ENCODE data around the gene PPP1R36.

PPP1R36 gene

DNA sequence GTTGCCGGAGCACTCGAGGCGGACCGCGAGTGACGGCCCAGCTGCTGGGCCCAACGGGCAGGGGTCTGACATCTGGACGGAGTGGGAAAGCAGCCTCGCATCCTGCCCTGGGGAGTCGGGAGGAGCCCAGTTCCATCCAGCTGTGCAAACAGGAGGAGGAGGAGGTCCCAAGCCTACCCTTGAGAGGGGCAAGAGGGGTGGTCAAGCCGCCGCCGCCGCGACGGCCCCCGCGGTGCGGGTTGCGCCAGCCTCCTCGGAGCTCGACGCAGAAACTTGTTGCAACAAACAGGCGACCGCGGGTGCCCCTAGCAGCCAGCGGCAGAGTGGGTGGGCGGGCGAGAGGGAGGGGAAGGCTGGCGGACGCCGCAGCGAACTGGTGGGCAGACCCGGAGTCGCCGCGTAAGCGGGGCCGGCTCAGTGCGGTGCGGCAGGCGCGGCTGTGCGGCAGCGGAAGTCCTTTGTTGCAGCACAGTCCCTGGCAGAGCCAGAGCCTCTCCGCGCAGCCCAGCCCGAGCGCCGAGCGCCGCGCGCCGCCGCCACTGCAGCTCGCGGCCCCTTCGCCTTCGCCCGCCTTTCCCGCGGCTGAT, 45.4 kb upstream of the PPP1R36 start, which contains the start of gene ZBTB1:
Gene ZBTB1 (plus strand): TSS at position 461 of the 587 bp plus-strand sequence. CDS start 16,735 bp downstream, outside the sequence.
- TF ChIP-seq, protein P1, sequence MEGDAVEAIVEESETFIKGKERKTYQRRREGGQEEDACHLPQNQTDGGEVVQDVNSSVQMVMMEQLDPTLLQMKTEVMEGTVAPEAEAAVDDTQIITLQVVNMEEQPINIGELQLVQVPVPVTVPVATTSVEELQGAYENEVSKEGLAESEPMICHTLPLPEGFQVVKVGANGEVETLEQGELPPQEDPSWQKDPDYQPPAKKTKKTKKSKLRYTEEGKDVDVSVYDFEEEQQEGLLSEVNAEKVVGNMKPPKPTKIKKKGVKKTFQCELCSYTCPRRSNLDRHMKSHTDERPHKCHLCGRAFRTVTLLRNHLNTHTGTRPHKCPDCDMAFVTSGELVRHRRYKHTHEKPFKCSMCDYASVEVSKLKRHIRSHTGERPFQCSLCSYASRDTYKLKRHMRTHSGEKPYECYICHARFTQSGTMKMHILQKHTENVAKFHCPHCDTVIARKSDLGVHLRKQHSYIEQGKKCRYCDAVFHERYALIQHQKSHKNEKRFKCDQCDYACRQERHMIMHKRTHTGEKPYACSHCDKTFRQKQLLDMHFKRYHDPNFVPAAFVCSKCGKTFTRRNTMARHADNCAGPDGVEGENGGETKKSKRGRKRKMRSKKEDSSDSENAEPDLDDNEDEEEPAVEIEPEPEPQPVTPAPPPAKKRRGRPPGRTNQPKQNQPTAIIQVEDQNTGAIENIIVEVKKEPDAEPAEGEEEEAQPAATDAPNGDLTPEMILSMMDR (IDR thresholded peaks at IDR 0.05; ENCODE audit: borderline replicate concordance, insufficient read depth, low read depth, low read length): no peak
- peak within 1 kb of the TSS; percentile 94 for H3K4me3 ChIP-seq (ENCODE audit: low read depth, low read length)

DNA sequence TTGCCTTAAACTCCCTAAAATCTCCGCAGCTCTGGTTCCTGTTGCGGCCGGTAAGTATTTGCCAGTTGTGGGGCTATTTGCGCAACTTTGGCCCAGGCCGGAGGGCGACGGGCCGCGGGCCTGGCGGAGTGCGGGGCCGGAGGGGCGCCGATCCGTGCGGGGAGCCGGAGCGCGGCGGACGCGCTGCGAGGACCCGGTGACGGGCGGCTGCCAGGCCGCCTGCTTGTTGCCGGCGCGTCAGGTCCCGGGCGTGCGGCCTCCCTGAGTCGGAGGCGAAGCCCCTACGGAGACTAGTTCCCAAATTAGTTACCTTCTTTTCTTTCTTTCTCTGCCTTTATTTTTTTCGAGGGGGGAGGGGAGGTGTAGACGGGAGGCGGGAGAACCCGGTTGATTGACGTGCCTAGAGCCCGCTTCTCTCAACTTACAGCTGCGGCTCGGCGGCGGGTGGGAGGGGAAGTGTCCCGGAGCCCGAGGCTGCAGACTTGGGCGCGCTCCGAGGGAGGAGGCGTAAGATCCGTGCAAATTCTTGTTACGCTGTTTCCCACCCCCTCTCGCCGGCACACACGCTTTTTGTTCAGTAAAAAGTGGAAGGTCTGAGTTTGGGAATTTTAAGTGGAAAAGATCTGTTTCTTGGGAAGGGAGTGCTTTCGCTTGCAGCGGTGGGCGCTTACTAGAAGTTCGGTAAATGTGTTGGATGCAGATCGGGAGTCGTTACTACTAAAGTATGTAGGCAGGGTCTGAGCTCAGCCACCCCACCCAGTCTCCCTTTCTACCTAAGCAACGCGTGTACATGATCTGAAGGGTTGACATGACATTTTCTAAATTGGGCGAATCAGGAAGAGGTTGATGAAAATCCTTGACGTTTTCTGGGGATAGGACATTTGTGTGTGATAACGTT, 44.6 kb upstream of the PPP1R36 start:
- TF ChIP-seq, protein P1 (IDR thresholded peaks at IDR 0.05; ENCODE audit: borderline replicate concordance, insufficient read depth, low read depth, low read length): no peak
- peak overlapping the region; percentile 94 for H3K4me3 ChIP-seq (ENCODE audit: low read depth, low read length)

DNA sequence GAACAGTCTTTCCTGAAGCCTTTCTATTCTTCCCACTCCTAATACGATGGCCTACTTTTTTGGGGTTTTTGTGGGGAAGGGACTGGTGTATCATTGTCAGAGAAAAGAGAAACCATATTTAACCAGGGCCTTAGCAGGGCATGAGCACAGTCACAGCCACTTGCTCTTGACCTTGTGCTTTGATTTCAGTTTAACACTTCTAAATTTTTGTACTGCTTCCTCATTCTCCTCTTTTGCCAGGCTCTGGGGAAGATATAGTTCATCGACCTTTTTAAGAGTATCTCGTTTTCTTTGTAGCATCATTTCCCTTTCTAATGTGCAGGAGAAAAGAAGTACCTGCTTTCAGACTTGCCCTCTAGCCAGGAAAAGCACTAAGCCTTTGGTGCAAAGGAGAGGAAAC, 43.0 kb upstream of the PPP1R36 start:
- peak overlapping the region; percentile 53 for H3K4me3 ChIP-seq (ENCODE audit: low read depth, low read length)
- TF ChIP-seq, protein P1 (IDR thresholded peaks at IDR 0.05; ENCODE audit: borderline replicate concordance, insufficient read depth, low read depth, low read length): no peak

DNA sequence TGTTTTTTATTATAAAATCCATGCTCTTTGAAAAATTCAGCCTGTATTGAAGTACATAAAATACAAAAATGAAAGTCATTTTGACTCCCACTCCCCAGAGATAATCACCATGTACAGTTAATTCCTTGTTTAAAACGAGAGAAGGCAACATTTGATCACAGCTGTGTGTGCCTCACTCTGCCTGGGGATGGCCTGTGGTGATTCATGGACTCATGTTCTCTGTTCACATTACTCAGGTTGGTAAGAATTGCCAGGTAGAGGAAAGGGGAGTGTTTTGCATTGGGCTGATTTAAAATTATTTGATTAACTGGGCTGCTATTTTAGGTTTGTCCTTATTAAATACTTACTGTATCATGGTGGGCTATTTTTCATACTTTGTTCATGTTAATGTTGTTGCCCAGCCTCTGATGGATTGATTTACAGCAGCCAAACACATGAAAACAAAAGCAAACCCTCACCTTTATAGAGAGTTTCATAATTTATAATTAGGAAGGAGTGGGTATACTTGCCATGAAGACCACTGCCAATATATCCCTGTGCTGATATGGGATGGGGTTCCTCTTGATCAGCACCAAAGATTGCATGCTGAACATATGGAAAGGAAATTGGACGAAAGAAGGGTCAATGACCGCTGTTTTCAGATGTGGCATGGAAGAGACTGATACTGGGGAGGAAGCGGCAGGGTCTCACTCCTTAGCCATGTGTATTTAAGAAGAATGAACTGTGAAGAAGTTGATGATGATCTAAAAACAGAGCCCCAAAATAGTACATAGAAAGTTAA, 42.2 kb upstream of the PPP1R36 start:
- TF ChIP-seq, protein P1 (IDR thresholded peaks at IDR 0.05; ENCODE audit: borderline replicate concordance, insufficient read depth, low read depth, low read length): no peak
- peak overlapping the region; percentile 53 for H3K4me3 ChIP-seq (ENCODE audit: low read depth, low read length)

DNA sequence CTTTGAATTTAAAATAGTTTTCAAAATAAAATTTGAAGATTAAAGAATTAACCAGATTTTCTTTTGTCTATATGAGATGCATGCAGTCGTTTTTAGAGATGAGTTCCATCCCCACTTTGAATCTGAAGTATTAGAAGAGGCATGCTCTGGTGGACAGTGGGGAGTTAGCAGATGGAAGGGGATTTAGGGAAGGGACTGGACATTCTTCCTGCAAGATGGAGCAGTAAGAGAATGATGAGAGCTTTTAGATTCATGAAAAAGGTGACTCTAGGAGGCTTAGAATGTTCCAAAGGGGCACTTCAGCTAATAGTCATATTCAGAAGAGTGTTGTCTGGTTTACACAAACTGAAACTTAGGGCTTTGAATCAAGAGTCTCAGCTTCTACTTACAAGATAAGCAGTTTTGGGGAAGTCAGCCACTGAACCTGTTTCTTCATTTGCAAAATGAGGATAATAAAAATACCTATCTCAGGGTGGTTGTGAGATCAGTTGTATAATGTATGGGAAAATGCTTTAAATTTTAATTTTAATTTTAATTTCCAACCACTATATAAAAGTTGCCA, 41.5 kb upstream of the PPP1R36 start:
- no peak overlapping the region for H3K4me3 ChIP-seq (ENCODE audit: low read depth, low read length)
- TF ChIP-seq, protein P1 (IDR thresholded peaks at IDR 0.05; ENCODE audit: borderline replicate concordance, insufficient read depth, low read depth, low read length): no peak

DNA sequence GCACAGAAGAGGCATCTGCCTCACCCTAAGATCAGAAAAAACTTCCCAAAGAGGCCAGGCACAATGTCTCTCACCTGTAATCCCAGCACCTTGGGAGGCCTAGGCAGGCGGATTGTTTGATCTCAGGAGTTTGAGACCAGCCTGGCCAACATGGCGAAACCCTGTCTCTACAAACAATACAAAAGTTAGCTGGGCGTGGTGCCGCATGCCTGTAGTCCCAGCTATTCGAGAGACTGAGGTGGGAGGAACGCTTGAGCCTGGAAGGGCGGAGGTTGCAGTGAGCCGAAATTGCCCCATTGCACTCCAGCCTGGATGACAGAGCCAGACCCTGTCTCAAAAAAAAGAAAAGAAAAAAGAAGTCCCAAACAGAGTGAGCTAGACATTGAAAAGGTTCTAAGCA, 40.7 kb upstream of the PPP1R36 start:
- TF ChIP-seq, protein P1 (IDR thresholded peaks at IDR 0.05; ENCODE audit: borderline replicate concordance, insufficient read depth, low read depth, low read length): no peak
- H3K4me3 ChIP-seq (ENCODE audit: low read depth, low read length): no peak overlapping the region

Measured in GM12875 (cell line).